ENCODE measurements around the gene ENTR1.

DNA sequence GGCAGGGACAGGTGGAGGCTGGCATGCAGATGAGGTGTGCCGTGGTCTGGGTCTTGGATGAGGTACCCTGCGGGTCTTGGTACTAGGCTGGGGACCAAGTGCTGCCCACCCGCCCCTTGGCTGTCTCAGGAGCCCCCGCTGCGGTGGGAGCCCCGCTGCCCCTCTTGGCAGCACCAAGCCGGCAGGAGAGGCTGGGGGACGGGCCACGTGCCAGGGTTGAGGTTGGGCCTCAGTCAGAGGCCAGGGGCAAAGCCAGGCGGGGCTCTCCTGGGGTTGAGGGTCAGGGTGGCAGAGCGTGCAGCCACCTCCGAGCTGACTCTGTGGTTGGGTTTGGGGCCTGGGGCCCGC lies 38.9 kb downstream of the ENTR1 start:
- TF ChIP-seq JUNB (IDR thresholded peaks at IDR 0.05) (no peak), ZZZ3 (IDR thresholded peaks at IDR 0.05; ENCODE audit: control insufficient read depth, insufficient read length, low read depth) (no peak), TAF1 (IDR thresholded peaks at IDR 0.05; ENCODE audit: borderline replicate concordance, low read depth, low read length) (no peak), NFYB (IDR thresholded peaks at IDR 0.05; ENCODE audit: insufficient read depth, low read depth, low read length) (no peak), RAD21 (IDR thresholded peaks at IDR 0.05; ENCODE audit: insufficient read depth, low read depth, low read length) (no peak), BHLHE40 (IDR thresholded peaks at IDR 0.05; ENCODE audit: borderline replicate concordance in 1 of 2, low read depth in 2 of 2, low read length in 1 of 2) (no peak), EP300 (IDR thresholded peaks at IDR 0.05; ENCODE audit: borderline replicate concordance in 1 of 2, control insufficient read depth in 1 of 2, low read depth in 2 of 2, low read length in 2 of 2) (no peak), POLR2A (IDR thresholded peaks at IDR 0.05; ENCODE audit: low read depth, low read length) (no peak)
- TF ChIP-seq, protein P1, sequence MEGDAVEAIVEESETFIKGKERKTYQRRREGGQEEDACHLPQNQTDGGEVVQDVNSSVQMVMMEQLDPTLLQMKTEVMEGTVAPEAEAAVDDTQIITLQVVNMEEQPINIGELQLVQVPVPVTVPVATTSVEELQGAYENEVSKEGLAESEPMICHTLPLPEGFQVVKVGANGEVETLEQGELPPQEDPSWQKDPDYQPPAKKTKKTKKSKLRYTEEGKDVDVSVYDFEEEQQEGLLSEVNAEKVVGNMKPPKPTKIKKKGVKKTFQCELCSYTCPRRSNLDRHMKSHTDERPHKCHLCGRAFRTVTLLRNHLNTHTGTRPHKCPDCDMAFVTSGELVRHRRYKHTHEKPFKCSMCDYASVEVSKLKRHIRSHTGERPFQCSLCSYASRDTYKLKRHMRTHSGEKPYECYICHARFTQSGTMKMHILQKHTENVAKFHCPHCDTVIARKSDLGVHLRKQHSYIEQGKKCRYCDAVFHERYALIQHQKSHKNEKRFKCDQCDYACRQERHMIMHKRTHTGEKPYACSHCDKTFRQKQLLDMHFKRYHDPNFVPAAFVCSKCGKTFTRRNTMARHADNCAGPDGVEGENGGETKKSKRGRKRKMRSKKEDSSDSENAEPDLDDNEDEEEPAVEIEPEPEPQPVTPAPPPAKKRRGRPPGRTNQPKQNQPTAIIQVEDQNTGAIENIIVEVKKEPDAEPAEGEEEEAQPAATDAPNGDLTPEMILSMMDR (IDR thresholded peaks at IDR 0.05 in 2 of 3, conservative IDR thresholded peaks at IDR 0.05 in 1 of 3; ENCODE audit: control insufficient read depth in 2 of 3, extremely low read depth in 1 of 3, insufficient read depth in 1 of 3, low read depth in 3 of 3, low read length in 3 of 3), result no peak
- TF ChIP-seq, protein P2, sequence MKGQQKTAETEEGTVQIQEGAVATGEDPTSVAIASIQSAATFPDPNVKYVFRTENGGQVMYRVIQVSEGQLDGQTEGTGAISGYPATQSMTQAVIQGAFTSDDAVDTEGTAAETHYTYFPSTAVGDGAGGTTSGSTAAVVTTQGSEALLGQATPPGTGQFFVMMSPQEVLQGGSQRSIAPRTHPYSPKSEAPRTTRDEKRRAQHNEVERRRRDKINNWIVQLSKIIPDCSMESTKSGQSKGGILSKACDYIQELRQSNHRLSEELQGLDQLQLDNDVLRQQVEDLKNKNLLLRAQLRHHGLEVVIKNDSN (IDR thresholded peaks at IDR 0.05; ENCODE audit: borderline replicate concordance, extremely low read length, insufficient read depth, low read depth, low read length), result no peak

Measured in GM12878 (cell line).